Panc1 (cell line): ENCODE data around the gene EFCAB10.

ENCODE experiments used
- POLR2AphosphoS5 ChIP-seq: IDR thresholded peaks from 2 replicates; pipeline ENCODE4 v1.6.1; 2012; ENCODE audit warnings: mild to moderate bottlenecking, low read depth, low read length, moderate library complexity
- SIN3A ChIP-seq: IDR thresholded peaks from 2 replicates; pipeline ENCODE4 v1.6.1; 2012; ENCODE audit warnings: low read depth, mild to moderate bottlenecking, low read length, moderate library complexity, borderline replicate concordance; ENCODE audit not compliant: insufficient read depth
- TF ChIP-seq, protein P1 (sequence below): fragments of 450-650 bp; IDR thresholded peaks from 2 replicates; pipeline ENCODE4 v1.5.1; 2017; ENCODE audit warnings: mild to moderate bottlenecking

DNA sequence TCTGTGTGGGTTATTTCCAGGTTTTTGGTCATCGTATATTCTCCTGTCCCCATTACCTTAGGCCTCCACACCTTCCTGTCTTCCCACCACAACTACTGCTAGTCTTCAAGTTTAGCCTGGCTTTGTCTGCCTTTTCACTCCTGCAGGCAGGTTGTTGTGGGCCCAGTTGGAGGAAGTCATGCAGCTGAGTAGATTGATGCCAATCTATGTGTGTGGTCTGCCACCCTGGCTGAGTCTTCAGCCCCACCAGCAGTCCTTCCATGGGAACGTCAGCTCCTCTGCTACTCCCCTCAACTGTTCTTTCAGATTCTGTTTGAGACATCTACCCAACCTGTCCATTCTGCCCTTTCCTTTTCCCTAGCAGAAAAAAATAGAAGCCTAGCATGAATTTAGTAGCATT lies 43.0 kb downstream of the EFCAB10 start:
- TF ChIP-seq SIN3A (no peak), POLR2AphosphoS5 (no peak)
- TF ChIP-seq, protein P1, sequence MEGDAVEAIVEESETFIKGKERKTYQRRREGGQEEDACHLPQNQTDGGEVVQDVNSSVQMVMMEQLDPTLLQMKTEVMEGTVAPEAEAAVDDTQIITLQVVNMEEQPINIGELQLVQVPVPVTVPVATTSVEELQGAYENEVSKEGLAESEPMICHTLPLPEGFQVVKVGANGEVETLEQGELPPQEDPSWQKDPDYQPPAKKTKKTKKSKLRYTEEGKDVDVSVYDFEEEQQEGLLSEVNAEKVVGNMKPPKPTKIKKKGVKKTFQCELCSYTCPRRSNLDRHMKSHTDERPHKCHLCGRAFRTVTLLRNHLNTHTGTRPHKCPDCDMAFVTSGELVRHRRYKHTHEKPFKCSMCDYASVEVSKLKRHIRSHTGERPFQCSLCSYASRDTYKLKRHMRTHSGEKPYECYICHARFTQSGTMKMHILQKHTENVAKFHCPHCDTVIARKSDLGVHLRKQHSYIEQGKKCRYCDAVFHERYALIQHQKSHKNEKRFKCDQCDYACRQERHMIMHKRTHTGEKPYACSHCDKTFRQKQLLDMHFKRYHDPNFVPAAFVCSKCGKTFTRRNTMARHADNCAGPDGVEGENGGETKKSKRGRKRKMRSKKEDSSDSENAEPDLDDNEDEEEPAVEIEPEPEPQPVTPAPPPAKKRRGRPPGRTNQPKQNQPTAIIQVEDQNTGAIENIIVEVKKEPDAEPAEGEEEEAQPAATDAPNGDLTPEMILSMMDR, result no peak
